Stomach (tissue), 4 donors: ENCODE measurements around the gene LGALS14.

ENCODE experiments used
- CTCF ChIP-seq, 7 experiments: fragments of 450-650 bp in 4 of 7; fragments of 200-600 bp in 3 of 7; sonication (generic) in 3 of 7; IDR thresholded peaks; one replicate each; pipeline ENCODE4 v1.5.1; 2016 to 2019; ENCODE audit warnings: antibody characterized with exemption in 7 of 7, control low read depth in 2 of 7, mild to moderate bottlenecking in 1 of 7
- EP300 ChIP-seq: sonication (generic); formaldehyde crosslinking; IDR thresholded peaks from one replicate; pipeline ENCODE4 v1.6.1; 2017; ENCODE audit warnings: antibody characterized with exemption
- POLR2A ChIP-seq, 4 donors: fragments of 450-650 bp; IDR thresholded peaks; one replicate each; pipeline ENCODE4 v1.6.1; 2016; ENCODE audit warnings: antibody characterized with exemption in 4 of 4, control low read depth in 2 of 4, mild to moderate bottlenecking in 1 of 4, moderate library complexity in 1 of 4

- no peak for TF ChIP-seq EP300
- TF ChIP-seq POLR2A (IDR thresholded peaks at IDR 0.05) = no peak
- TF ChIP-seq CTCF (IDR thresholded peaks at IDR 0.05) = no peak
Measured at GRCh38 chr19:39727070-39727800, 23.0 kb downstream of the LGALS14 start.
